Central memory CD8-positive, alpha-beta T cell (primary cell): ENCODE results near the gene IQSEC1.

Source experiments
- ATAC-seq: fragments of 150-1000 bp; cut with Tn5 transposase; replicated peaks from 2 replicates; pipeline ENCODE4 v1.10.0; 2022; ENCODE audit warnings: mild to moderate bottlenecking, moderate FRiP score, moderate number of reproducible peaks; ENCODE audit not compliant: poor library complexity, severe bottlenecking; ENCODE audit errors: extremely low read depth
- DNase-seq, 2 donors: peaks; one replicate each; pipeline ENCODE4 v3.0.0; 2021; ENCODE audit warnings: low spot score in 2 of 2
- H3K27ac Mint-ChIP-seq: one replicate; pipeline ENCODE4 v1.8.0; 2022; ENCODE audit warnings: low read depth, mild to moderate bottlenecking, moderate library complexity, mixed read lengths
- H3K27me3 Mint-ChIP-seq: one replicate; pipeline ENCODE4 v1.8.0; 2022; ENCODE audit warnings: mixed read lengths
- H3K36me3 Mint-ChIP-seq: one replicate; pipeline ENCODE4 v1.8.0; 2022; ENCODE audit warnings: mild to moderate bottlenecking, moderate library complexity, mixed read lengths; ENCODE audit not compliant: insufficient read depth
- H3K4me1 Mint-ChIP-seq: one replicate; pipeline ENCODE4 v1.8.0; 2022; ENCODE audit warnings: mixed read lengths
- H3K4me3 Mint-ChIP-seq: one replicate; pipeline ENCODE4 v1.8.0; 2022; ENCODE audit warnings: mild to moderate bottlenecking, moderate library complexity, mixed read lengths
- H3K9me3 Mint-ChIP-seq: one replicate; pipeline ENCODE4 v1.8.0; 2022; ENCODE audit warnings: mixed read lengths

Gene IQSEC1

GRCh38 chr3:12994357-12994606 lies 78.9 kb downstream of the IQSEC1 start:
- no peaks in the 10 kb centered on the region for H3K9me3 Mint-ChIP-seq
- H3K36me3 Mint-ChIP-seq = peaks cover 27% of the 10 kb centered on the region
- H3K27me3 Mint-ChIP-seq = no peaks in the 10 kb centered on the region
- peaks cover 51% of the 10 kb centered on the region for H3K4me1 Mint-ChIP-seq
- peak overlapping the region; percentile 97 for H3K27ac Mint-ChIP-seq
- ATAC-seq (peak; percentile 6), DNase-seq (no peak)
- H3K4me3 Mint-ChIP-seq = peak overlapping the region; percentile 95

DNA sequence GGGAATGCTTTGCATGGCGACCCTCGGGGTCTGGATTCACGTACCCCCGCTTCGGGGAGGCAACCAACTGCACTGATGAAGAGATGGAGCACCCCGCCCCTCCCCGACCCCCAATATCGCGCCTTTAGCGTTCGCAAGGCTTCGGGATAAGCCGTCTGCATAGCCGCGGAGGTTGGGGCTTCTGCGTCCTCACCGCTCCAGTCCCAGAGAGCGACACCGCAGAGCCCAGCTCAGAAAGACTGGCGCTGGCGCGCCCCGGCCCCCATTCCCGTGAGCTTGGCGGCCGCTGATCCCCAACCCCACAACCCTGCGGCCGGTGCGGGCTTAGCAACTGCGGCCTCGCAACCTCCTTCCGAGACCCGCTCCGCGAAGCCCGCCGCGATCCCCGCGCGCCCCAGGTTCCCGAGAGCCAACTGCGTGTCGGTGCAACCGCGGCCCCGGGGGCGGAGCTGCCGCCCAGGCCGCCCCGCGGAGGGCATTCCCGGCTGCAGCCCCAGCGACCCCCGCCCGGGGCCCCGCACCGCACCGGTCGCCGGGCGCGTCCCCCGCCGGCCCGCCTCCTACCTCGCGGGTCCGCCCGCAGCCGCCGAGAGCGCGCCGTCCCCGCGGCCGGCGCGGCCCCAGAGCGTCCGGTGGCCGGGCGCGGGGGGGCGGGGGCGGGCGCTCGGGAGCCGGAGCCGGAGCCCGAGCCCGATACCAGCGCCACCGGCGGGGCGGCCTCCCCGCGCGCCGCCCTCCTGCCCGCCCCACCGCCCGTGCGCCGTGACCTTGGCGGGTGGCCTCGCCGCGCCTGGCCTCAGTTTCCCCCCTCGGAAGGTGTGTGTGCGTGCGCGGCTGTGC lies 79.5 kb downstream of the IQSEC1 start:
- peak; percentile 3 for ATAC-seq

GRCh38 chr3:12992629-12993516 lies 80.4 kb downstream of the IQSEC1 start:
- Mint-ChIP-seq H3K27me3 (no peaks in the 10 kb centered on the region), H3K4me3 (peak overlapping the region; percentile 95), H3K9me3 (no peaks in the 10 kb centered on the region), H3K27ac (peak overlapping the region; percentile 64), H3K4me1 (peaks cover 46% of the 10 kb centered on the region), H3K36me3 (peaks cover 18% of the 10 kb centered on the region)
- ATAC-seq (no peak), DNase-seq (no peak)

More for the DNA sequence above, 79.5 kb downstream of the IQSEC1 start:
- Mint-ChIP-seq H3K9me3 (no peaks in the 10 kb centered on the region), H3K27me3 (no peaks in the 10 kb centered on the region), H3K4me3 (peak overlapping the region; percentile 95), H3K4me1 (peaks cover 51% of the 10 kb centered on the region), H3K36me3 (peaks cover 23% of the 10 kb centered on the region), H3K27ac (no peak overlapping the region)
- no peak for DNase-seq

- H3K4me3 Mint-ChIP-seq = peak overlapping the region; percentile 95
- no peaks in the 10 kb centered on the region for H3K9me3 Mint-ChIP-seq
- H3K4me1 Mint-ChIP-seq = peaks cover 53% of the 10 kb centered on the region
- no peaks in the 10 kb centered on the region for H3K27me3 Mint-ChIP-seq
- H3K27ac Mint-ChIP-seq = no peak overlapping the region
- DNase-seq = no peak
- no peak for ATAC-seq
- H3K36me3 Mint-ChIP-seq = peaks cover 19% of the 10 kb centered on the region
These were observed 81.4 kb downstream of the IQSEC1 start for GRCh38 chr3:12991861-12992281.

- H3K9me3 Mint-ChIP-seq = no peaks in the 10 kb centered on the region
- H3K4me3 Mint-ChIP-seq = no peak overlapping the region
- no peaks in the 10 kb centered on the region for H3K27me3 Mint-ChIP-seq
- H3K4me1 Mint-ChIP-seq = peaks cover 50% of the 10 kb centered on the region
- no peak overlapping the region for H3K27ac Mint-ChIP-seq
- H3K36me3 Mint-ChIP-seq = peaks cover 19% of the 10 kb centered on the region
- DNase-seq (no peak), ATAC-seq (no peak)
These were observed 81.8 kb downstream of the IQSEC1 start for GRCh38 chr3:12991481-12991837.

- peaks cover 16% of the 10 kb centered on the region for H3K36me3 Mint-ChIP-seq
- H3K4me3 Mint-ChIP-seq = no peak overlapping the region
- peaks cover 55% of the 10 kb centered on the region for H3K4me1 Mint-ChIP-seq
- DNase-seq (no peak), ATAC-seq (no peak)
- no peaks in the 10 kb centered on the region for H3K9me3 Mint-ChIP-seq
- H3K27me3 Mint-ChIP-seq = no peaks in the 10 kb centered on the region
- H3K27ac Mint-ChIP-seq = no peak overlapping the region
These were observed 82.3 kb downstream of the IQSEC1 start for GRCh38 chr3:12990781-12991480.

DNA sequence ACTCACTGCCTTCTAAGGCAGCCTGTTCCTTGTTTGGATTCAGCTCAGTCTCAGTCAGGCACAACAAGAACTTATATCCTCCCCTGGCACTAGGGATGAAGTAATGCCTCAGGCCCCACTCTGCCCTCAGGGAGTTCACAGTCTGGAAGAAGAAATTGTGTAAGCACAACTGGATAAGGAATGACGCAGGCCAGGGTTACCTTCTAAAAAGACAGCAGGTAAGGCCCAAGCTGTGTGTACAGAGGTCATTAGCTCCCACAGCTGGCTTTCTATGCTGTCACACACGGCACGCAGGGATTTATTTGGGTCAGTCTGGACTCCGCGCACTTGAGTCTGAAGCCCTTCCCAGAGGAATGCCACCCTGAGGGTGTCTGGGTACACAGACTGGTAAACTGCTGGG lies 82.9 kb downstream of the IQSEC1 start:
- ATAC-seq (no peak), DNase-seq (no peak)
- H3K27ac Mint-ChIP-seq = no peak overlapping the region
- no peaks in the 10 kb centered on the region for H3K9me3 Mint-ChIP-seq
- H3K4me1 Mint-ChIP-seq = peaks cover 57% of the 10 kb centered on the region
- H3K27me3 Mint-ChIP-seq = no peaks in the 10 kb centered on the region
- no peak overlapping the region for H3K4me3 Mint-ChIP-seq
- peaks cover 13% of the 10 kb centered on the region for H3K36me3 Mint-ChIP-seq

DNA sequence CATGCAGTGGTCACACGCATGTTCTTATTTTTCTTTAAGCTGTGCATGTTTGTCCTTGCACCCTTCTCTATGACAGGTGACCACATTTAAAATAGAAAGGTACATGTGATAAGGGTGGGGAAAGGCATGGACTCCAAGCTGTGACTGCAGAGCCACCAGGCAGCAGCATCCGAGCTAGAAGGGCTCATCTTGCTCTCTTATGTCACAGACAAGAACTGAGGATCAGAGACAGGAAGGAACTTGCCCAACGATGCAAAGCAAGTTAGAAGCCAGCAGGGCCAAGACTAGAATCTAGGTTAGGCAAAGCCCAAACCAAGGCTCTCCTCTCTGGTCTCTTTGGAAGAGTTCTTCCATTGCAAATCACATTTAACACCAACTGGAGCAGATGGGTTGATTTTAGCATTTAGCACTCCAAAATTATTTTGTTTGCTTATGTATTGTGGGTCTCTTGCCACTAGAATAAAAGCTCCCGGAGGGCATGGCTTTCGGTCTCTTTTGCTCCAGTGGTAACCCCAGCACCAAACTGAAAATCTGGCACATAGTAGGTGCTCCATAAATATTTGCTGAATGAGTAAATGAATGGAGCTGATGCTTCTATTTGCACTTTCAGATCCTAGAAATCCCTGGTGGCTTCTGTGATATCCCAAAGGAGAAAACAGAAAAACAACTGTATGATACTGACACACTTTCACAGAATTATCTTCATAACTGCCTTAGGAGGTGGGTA lies 84.3 kb downstream of the IQSEC1 start:
- Mint-ChIP-seq H3K27me3 (no peaks in the 10 kb centered on the region), H3K27ac (peak overlapping the region; percentile 10), H3K9me3 (no peaks in the 10 kb centered on the region), H3K4me3 (no peak overlapping the region), H3K36me3 (peaks cover 7% of the 10 kb centered on the region), H3K4me1 (peaks cover 54% of the 10 kb centered on the region)
- no peak for DNase-seq
- no peak for ATAC-seq

DNA sequence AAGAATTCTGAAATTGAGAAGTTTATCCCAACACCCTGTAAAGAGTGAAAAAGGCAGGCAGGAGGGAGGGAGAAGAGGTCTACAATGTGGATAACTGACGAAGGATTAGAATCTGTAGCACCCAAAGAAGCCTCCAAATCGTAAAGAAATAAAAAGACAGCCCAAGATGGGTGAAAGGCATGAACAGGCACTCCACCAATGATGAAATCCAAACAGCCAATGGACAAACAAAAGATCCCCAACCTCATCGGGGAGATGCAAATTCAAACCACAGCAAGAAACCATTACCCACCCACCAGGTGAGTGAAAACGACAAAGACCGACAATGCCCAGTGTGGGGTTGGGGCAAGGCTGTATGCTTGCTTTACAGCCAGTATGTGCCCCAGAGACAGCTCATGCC lies 85.6 kb downstream of the IQSEC1 start:
- Mint-ChIP-seq H3K4me3 (no peak overlapping the region), H3K36me3 (peaks cover 7% of the 10 kb centered on the region), H3K9me3 (no peaks in the 10 kb centered on the region), H3K27ac (no peak overlapping the region), H3K27me3 (no peaks in the 10 kb centered on the region), H3K4me1 (peaks cover 66% of the 10 kb centered on the region)
- no peak for DNase-seq
- no peak for ATAC-seq

DNA sequence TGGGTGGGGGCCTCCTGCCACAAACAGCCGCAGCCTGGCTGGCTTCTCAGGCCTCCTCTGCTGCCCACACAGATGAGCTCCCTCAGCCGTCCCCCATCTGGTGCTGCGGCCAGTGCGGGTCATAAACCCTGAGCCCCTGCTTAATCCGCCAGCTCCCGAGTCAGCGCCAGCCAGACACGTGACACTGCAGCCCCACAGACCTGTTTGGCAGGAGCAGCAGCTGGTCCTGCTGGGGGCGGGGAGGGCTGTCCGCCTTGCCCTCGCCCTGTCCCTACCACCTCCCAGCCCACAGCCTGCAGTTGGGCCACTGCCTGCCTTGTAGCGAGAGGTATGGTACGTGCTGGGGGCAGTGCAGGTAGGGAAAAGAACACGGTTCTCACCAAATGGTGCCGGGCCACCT lies 86.2 kb downstream of the IQSEC1 start:
- no peaks in the 10 kb centered on the region for H3K27me3 Mint-ChIP-seq
- H3K9me3 Mint-ChIP-seq = no peaks in the 10 kb centered on the region
- no peak overlapping the region for H3K27ac Mint-ChIP-seq
- ATAC-seq (no peak), DNase-seq (no peak)
- peaks cover 7% of the 10 kb centered on the region for H3K36me3 Mint-ChIP-seq
- no peak overlapping the region for H3K4me3 Mint-ChIP-seq
- peaks cover 72% of the 10 kb centered on the region for H3K4me1 Mint-ChIP-seq

GRCh38 chr3:12986521-12986920 lies 86.7 kb downstream of the IQSEC1 start:
- Mint-ChIP-seq H3K27ac (no peak overlapping the region), H3K27me3 (no peaks in the 10 kb centered on the region), H3K4me3 (no peak overlapping the region), H3K9me3 (no peaks in the 10 kb centered on the region), H3K4me1 (peaks cover 76% of the 10 kb centered on the region), H3K36me3 (peaks cover 7% of the 10 kb centered on the region)
- no peak for DNase-seq
- no peak for ATAC-seq

DNA sequence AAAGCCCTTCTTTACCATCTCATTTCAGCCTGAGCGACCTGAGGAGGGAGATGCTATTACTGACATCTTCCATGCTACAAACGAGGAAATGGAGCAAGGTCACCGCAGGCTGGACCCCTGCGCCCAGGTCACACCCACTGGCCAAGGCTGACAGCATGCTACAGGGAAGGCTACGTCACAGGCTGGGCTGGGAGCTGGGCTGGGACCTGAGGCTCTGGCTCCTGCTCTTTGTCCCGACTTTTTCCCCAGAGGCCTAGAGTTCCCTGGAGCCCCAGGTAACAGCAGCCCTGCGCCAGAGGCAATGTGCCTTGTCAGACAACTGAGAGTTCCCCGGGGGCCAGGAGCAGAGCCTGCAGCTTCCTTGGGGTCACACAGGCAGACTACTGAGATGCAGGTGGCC lies 87.2 kb downstream of the IQSEC1 start:
- Mint-ChIP-seq H3K4me1 (peaks cover 80% of the 10 kb centered on the region), H3K9me3 (no peaks in the 10 kb centered on the region), H3K36me3 (peaks cover 7% of the 10 kb centered on the region), H3K27ac (no peak overlapping the region), H3K4me3 (no peak overlapping the region), H3K27me3 (no peaks in the 10 kb centered on the region)
- DNase-seq (no peak), ATAC-seq (no peak)
